Type B pancreatic cell (in vitro differentiated cells): Measurements from ENCODE around the gene SPAG9. TPM values are rescaled to one million over a fixed set of nuclear protein-coding genes. Genes with fewer than 3 reads are reported as not detected.

Experiments used
- DNase-seq: peaks from one replicate; pipeline ENCODE4 v3.0.0; 2021; ENCODE audit warnings: mixed read lengths; ENCODE audit not compliant: unreplicated experiment; ENCODE audit errors: extremely low spot score
- H3K27ac Mint-ChIP-seq: 2 replicates; pipeline ENCODE4 v1.8.0; 2021; ENCODE audit warnings: mild to moderate bottlenecking, mixed read lengths
- H3K27me3 Mint-ChIP-seq: 2 replicates; pipeline ENCODE4 v1.8.0; 2021; ENCODE audit warnings: mixed read lengths
- H3K36me3 Mint-ChIP-seq: 2 replicates; pipeline ENCODE4 v1.8.0; 2021; ENCODE audit warnings: mixed read lengths
- H3K4me1 Mint-ChIP-seq: one replicate; pipeline ENCODE4 v1.8.0; 2021; ENCODE audit warnings: mixed read lengths; ENCODE audit not compliant: unreplicated experiment
- H3K4me3 Mint-ChIP-seq: 2 replicates; pipeline ENCODE4 v1.8.0; 2021; ENCODE audit warnings: mild to moderate bottlenecking, mixed read lengths
- H3K9me3 Mint-ChIP-seq: 2 replicates; pipeline ENCODE4 v1.8.0; 2021; ENCODE audit warnings: mixed read lengths
- CTCF ChIP-seq: fragments of 200-600 bp; sonication (generic); conservative IDR thresholded peaks from 2 replicates; pipeline ENCODE4 v1.5.0; 2021; ENCODE audit warnings: antibody characterized with exemption, mild to moderate bottlenecking
- total RNA-seq: library from RNA; stranded (reverse); gene quantifications from 2 replicates; pipeline ENCODE4 v1.2.1, GENCODE V29; 2021; ENCODE audit warnings: low replicate concordance

SPAG9 gene
- total RNA-seq, 1 donor from 2014 or later = 82.9 TPM

DNA sequence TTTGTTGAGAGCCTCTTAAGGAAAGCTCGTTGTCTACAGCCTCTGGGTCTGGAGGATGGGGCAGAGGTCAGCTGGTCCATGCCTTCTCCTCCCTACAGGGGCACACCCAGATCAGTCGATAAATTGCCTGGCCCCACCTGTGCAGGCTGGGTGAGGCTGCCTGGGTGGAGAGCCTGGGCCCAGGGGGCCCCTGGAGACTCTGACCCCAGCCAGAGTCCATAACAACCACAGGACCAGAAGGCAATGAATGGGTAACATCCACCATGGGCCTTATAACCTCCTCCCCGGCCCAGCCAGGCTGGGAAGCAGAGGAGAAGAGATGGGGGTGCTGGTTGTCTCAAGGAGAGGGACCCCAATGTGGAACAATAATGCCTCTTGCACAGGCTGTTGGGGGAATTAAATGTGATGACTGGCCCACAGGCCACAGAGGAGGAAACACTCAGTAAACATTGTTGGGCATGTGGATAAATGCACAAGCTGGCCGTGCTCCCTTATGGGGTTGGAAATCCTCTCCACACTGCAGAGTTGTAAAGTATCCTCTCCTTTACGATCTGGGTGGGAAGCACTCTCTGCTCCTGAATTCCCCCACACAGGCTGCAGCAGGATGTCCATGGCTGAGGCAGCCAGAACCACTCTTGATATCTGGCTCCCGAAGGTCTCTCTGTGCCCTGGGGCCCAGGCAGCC is 197.8 kb downstream of the SPAG9 start:
- no peak for DNase-seq
- Mint-ChIP-seq H3K36me3 (no peaks in the 10 kb centered on the region), H3K4me1 (peaks cover 29% of the 10 kb centered on the region), H3K9me3 (no peaks in the 10 kb centered on the region), H3K4me3 (no peak overlapping the region), H3K27me3 (no peaks in the 10 kb centered on the region), H3K27ac (no peak overlapping the region)
- no peak for TF ChIP-seq CTCF

DNA sequence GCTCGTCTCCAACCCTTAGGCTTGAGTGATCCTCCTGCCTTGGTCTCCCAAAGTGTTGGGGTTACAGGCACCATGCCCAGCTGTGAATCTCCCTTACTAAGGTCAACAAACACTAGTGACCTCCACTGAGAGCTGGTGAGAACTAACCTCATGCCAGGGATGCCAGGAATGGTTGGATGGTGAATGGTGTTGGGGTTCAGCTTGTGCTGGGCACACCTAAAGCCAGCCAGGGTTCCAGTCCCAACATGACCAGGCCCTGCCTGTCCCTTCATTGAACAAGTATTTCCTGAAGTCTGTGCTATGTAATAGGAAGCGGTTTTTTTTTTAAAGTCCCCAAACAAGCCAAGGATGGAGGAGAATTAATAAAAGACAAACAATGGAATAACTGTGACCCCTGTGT is 198.6 kb downstream of the SPAG9 start:
- Mint-ChIP-seq H3K9me3 (no peaks in the 10 kb centered on the region), H3K36me3 (no peaks in the 10 kb centered on the region), H3K27ac (peak overlapping the region; percentile 66), H3K27me3 (no peaks in the 10 kb centered on the region), H3K4me3 (no peak overlapping the region), H3K4me1 (peaks cover 29% of the 10 kb centered on the region)
- no peak for DNase-seq
- no peak for TF ChIP-seq CTCF

GRCh38 chr17:50920891-50921586 is 199.6 kb downstream of the SPAG9 start:
- H3K36me3 Mint-ChIP-seq = no peaks in the 10 kb centered on the region
- TF ChIP-seq CTCF = no peak
- peak overlapping the region; percentile 44 for H3K4me3 Mint-ChIP-seq
- H3K27me3 Mint-ChIP-seq = no peaks in the 10 kb centered on the region
- H3K27ac Mint-ChIP-seq = peak overlapping the region; percentile 84
- no peak for DNase-seq
- peaks cover 34% of the 10 kb centered on the region for H3K4me1 Mint-ChIP-seq
- H3K9me3 Mint-ChIP-seq = no peaks in the 10 kb centered on the region

GRCh38 chr17:50920041-50920410 is 200.6 kb downstream of the SPAG9 start:
- H3K27me3 Mint-ChIP-seq = no peaks in the 10 kb centered on the region
- peaks cover 38% of the 10 kb centered on the region for H3K4me1 Mint-ChIP-seq
- no peaks in the 10 kb centered on the region for H3K9me3 Mint-ChIP-seq
- TF ChIP-seq CTCF = no peak
- no peaks in the 10 kb centered on the region for H3K36me3 Mint-ChIP-seq
- peak overlapping the region; percentile 94 for H3K27ac Mint-ChIP-seq
- no peak for DNase-seq
- H3K4me3 Mint-ChIP-seq = peak overlapping the region; percentile 73

DNA sequence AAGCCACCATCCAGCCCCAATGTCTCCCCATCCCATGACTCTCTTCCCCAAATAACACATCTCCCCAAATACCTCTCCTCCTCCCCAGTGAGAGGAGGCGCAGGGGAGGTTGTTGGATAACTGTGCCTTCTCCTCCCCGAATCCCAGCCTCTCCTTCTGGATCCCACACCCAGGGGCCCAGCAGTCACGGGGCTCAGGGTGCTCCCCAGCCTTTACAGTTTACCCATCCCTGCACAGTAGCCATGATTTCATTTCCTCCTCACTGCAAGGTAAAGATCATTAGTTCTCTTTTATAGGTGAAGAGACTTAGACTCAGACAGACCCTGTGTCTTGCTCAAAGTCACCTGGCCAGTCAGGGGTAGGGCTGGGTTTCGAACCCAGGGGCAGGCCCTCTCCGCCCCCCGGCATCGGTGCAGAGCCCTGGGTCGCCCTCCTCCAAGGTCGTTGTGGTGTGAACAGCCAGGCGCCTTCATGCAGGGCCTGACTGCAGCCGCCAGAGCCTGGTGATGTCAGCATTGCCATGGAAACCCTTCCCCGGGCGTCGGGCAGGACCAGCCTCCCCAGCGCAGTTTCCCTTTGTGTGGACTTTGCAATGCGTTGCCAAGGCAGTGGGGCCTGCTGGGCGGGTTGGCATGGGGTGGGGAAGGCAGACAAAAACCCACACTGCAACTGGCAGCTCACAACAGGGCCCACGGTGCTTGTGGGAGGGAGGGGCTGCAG is 201.2 kb downstream of the SPAG9 start:
- peak overlapping the region; percentile 94 for H3K27ac Mint-ChIP-seq
- no peaks in the 10 kb centered on the region for H3K27me3 Mint-ChIP-seq
- no peaks in the 10 kb centered on the region for H3K9me3 Mint-ChIP-seq
- H3K4me3 Mint-ChIP-seq = peak overlapping the region; percentile 73
- peaks cover 43% of the 10 kb centered on the region for H3K4me1 Mint-ChIP-seq
- no peak for TF ChIP-seq CTCF
- peak; percentile 86 for DNase-seq
- no peaks in the 10 kb centered on the region for H3K36me3 Mint-ChIP-seq
